Measurements from ENCODE around the gene PPP1R16B.

The PPP1R16B gene

DNA sequence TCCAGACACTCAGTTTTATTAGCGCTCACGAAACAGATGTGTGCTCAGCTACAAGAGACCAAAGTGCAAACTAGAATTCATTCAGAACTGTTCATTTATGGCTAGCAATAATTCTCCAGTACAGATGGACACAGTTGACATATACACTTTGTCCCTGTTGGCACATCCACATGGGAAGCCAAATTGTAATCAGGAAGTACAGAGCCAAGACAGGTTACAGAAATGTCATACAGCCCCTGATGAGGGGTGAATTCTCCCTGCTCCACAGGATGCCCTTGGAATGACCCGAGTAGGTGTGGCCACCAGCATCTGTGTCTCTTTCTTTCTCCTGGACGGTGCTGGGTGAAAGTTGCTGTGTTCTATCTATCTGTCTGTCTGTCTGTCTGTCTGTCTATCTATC, 164.2 kb downstream of the PPP1R16B start:
- TF ChIP-seq, protein P1, sequence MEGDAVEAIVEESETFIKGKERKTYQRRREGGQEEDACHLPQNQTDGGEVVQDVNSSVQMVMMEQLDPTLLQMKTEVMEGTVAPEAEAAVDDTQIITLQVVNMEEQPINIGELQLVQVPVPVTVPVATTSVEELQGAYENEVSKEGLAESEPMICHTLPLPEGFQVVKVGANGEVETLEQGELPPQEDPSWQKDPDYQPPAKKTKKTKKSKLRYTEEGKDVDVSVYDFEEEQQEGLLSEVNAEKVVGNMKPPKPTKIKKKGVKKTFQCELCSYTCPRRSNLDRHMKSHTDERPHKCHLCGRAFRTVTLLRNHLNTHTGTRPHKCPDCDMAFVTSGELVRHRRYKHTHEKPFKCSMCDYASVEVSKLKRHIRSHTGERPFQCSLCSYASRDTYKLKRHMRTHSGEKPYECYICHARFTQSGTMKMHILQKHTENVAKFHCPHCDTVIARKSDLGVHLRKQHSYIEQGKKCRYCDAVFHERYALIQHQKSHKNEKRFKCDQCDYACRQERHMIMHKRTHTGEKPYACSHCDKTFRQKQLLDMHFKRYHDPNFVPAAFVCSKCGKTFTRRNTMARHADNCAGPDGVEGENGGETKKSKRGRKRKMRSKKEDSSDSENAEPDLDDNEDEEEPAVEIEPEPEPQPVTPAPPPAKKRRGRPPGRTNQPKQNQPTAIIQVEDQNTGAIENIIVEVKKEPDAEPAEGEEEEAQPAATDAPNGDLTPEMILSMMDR (conservative IDR thresholded peaks at IDR 0.05; ENCODE audit: low read depth, low read length), result no peak
- H3K4me3 ChIP-seq (ENCODE audit: low read depth, low read length), result no peak overlapping the region
- no peak for DNase-seq (ENCODE audit: low read depth)

DNA sequence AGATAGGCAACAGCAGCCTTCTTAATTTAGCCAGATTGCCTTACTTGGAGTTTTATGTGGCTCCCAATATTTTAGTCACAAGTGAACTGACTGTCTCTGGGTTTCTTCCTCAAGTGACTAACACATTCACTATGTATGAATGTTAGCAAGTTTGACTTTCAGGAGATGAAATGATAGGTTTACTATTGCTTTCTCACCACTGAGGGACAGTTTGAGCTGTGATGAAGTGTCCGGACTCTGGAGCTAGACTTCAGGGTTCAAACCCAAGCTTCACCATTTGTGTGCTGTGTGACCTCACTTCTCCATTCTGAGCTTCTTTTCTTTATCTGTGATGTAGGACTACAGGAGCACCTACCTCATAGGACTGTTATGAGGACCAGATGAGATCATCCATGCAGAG, 164.8 kb downstream of the PPP1R16B start:
- TF ChIP-seq, protein P1 (conservative IDR thresholded peaks at IDR 0.05; ENCODE audit: low read depth, low read length), result no peak
- DNase-seq (ENCODE audit: low read depth), result peak; percentile 70

More for the DNA sequence above, 164.8 kb downstream of the PPP1R16B start:
- H3K4me3 ChIP-seq (ENCODE audit: low read depth, low read length), result no peak overlapping the region
